Omental fat pad (tissue), 4 donors: ENCODE measurements around the gene IGFL4. TPM values are rescaled to one million over a fixed set of nuclear protein-coding genes. Genes with fewer than 3 reads are reported as not detected.
A peak's percentile ranks its signal among the peaks of the same experiment; 100 is the strongest.

Experiments used
- ATAC-seq: fragments of 150-250 bp; one replicate; pipeline ENCODE4 v1.9.1; 2016; ENCODE audit warnings: mild to moderate bottlenecking, moderate library complexity; ENCODE audit not compliant: low FRiP score
- DNase-seq: peaks from one replicate; pipeline ENCODE4 v3.0.0-alpha.2; 2019; ENCODE audit warnings: low spot score
- CTCF ChIP-seq, 3 donors: fragments of 450-650 bp; IDR thresholded peaks; one replicate each; pipeline ENCODE4 v1.5.1; 2016 to 2017; ENCODE audit warnings: antibody characterized with exemption in 3 of 3, mild to moderate bottlenecking in 3 of 3, moderate library complexity in 2 of 3
- total RNA-seq, 4 donors: library from RNA; depleted of rRNA; stranded (reverse); fragments of >200 nt; gene quantifications; one replicate each; pipeline ENCODE4 v1.1.0, GENCODE V29; 2016

IGFL4 gene
- total RNA-seq, 4 donors from 2014 or later = not detected

- DNase-seq (no peak), ATAC-seq (no peak)
- TF ChIP-seq CTCF (IDR thresholded peaks at IDR 0.05) = no peak
Observed at GRCh38 chr19:46073268-46073922, 32.6 kb upstream of the IGFL4 start.

GRCh38 chr19:46069806-46070341 is 29.1 kb upstream of the IGFL4 start:
- ATAC-seq (peak; percentile 53), DNase-seq (no peak)
- TF ChIP-seq CTCF (IDR thresholded peaks at IDR 0.05) = no peak

GRCh38 chr19:46068345-46069258 is 27.8 kb upstream of the IGFL4 start:
- TF ChIP-seq CTCF (IDR thresholded peaks at IDR 0.05) = no peak
- DNase-seq = no peak
- peak; percentile 58 for ATAC-seq

- DNase-seq (no peak), ATAC-seq (no peak)
- TF ChIP-seq CTCF (IDR thresholded peaks at IDR 0.05) = no peak
Observed at GRCh38 chr19:46067691-46068090, 26.9 kb upstream of the IGFL4 start.

DNA sequence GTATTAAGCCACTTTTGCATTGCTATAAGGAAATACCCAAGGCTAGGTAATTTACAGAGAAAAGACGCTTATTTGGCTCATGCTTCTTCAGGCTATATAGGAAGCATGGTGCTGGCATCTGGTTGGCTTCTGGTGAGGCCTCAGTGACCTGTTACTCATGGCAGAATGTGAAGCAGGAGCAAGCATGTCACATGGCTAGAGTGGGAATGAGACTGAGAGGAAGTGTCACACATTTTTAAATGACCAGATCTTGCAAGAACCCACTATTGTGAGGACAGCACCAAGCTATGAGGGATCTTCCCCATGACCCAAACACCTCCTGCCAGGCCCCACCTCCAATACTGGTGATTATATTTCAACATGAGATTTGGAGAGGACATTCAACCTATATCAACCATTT is 25.7 kb upstream of the IGFL4 start:
- DNase-seq (no peak), ATAC-seq (no peak)
- TF ChIP-seq CTCF (IDR thresholded peaks at IDR 0.05) = no peak

GRCh38 chr19:46065486-46066071 is 24.8 kb upstream of the IGFL4 start:
- TF ChIP-seq CTCF (IDR thresholded peaks at IDR 0.05) = no peak
- ATAC-seq (no peak), DNase-seq (no peak)
